Peyer's patch (tissue), 4 donors: ENCODE results near the gene RPL38.

Experiments
- CTCF ChIP-seq, 6 experiments: fragments of 450-650 bp in 4 of 6; fragments of 200-600 bp in 2 of 6; sonication (generic) in 1 of 6; IDR thresholded peaks; one replicate each; pipeline ENCODE4 v1.5.1; 2017 to 2019; ENCODE audit warnings: antibody characterized with exemption in 6 of 6, mild to moderate bottlenecking in 3 of 6, moderate library complexity in 1 of 6
- POLR2A ChIP-seq, 2 donors: fragments of 450-650 bp; IDR thresholded peaks; one replicate each; pipeline ENCODE4 v1.5.1; 2017; ENCODE audit warnings: antibody characterized with exemption in 2 of 2, mild to moderate bottlenecking in 2 of 2, moderate library complexity in 2 of 2

- TF ChIP-seq CTCF (IDR thresholded peaks at IDR 0.05): no peak
- TF ChIP-seq POLR2A (IDR thresholded peaks at IDR 0.05): no peak
These were observed 40.1 kb upstream of the RPL38 start for GRCh38 chr17:74163271-74163821.
